A673 (cell line): Measurements from ENCODE around the gene DNAH3. TPM values are rescaled to one million over a fixed set of nuclear protein-coding genes. Genes with fewer than 3 reads are reported as not detected.
"Not testable (repeated sequence)": the region's sequence is repeated elsewhere in the genome, so short reads cannot be mapped to it uniquely, and the experiment has no call there.

Source experiments
- BruUV-seq: library from RNA; stranded (reverse); fragments of 400-500 nt; replicated peaks from 2 replicates; lab custom pipeline; 2021; lab: Mats Ljungman, UMichigan
- CTCF ChIA-PET: fragments of 300-600 bp; sonication (Branson Sonifier 250); formaldehyde crosslinking; loops from one replicate; lab custom pipeline; 2022; ENCODE audit warnings: antibody characterized with exemption; lab: Charles Lee
- POLR2A ChIA-PET: fragments of 300-600 bp; sonication (Branson Sonifier 250); formaldehyde crosslinking; loops from one replicate; lab custom pipeline; 2022; ENCODE audit warnings: antibody characterized with exemption; ENCODE audit not compliant: low non-redundant PET; lab: Charles Lee
- DNase-seq: peaks from one replicate; pipeline ENCODE4 v3.0.0-alpha.2; 2015; ENCODE audit warnings: low spot score
- H3K27ac ChIP-seq: fragments of 200-600 bp; sonication (generic); 2 replicates; pipeline ENCODE4 v1.5.1; 2016; ENCODE audit warnings: mixed run types, low read depth, mild to moderate bottlenecking, mixed read lengths, antibody characterized with exemption, low read length; ENCODE audit not compliant: poor library complexity, severe bottlenecking
- H3K27me3 ChIP-seq: fragments of 200-600 bp; sonication (generic); replicated peaks from 2 replicates; pipeline ENCODE4 v1.6.1; 2017; ENCODE audit warnings: mixed run types, low read depth, mild to moderate bottlenecking, mixed read lengths, antibody characterized with exemption, low read length; ENCODE audit not compliant: insufficient read depth, poor library complexity
- H3K36me3 ChIP-seq: fragments of 200-600 bp; sonication (generic); 2 replicates; pipeline ENCODE4 v1.6.1; 2016; ENCODE audit warnings: mixed run types, mild to moderate bottlenecking, mixed read lengths, antibody characterized with exemption, low read length; ENCODE audit not compliant: insufficient read depth, poor library complexity, severe bottlenecking
- H3K4me1 ChIP-seq: fragments of 200-600 bp; sonication (generic); 2 replicates; pipeline ENCODE4 v1.6.1; 2017; ENCODE audit warnings: mixed run types, mild to moderate bottlenecking, mixed read lengths, antibody characterized with exemption, low read length; ENCODE audit not compliant: insufficient read depth, poor library complexity, severe bottlenecking
- H3K4me3 ChIP-seq: fragments of 200-600 bp; sonication (generic); 2 replicates; pipeline ENCODE4 v1.5.1; 2016; ENCODE audit warnings: low read depth, mixed run types, mild to moderate bottlenecking, mixed read lengths, low read length; ENCODE audit not compliant: poor library complexity, severe bottlenecking
- H3K9me3 ChIP-seq: fragments of 200-600 bp; sonication (generic); 2 replicates; pipeline ENCODE4 v1.6.1; 2016; ENCODE audit warnings: mixed run types, low read depth, mild to moderate bottlenecking, mixed read lengths, antibody characterized with exemption, low read length; ENCODE audit not compliant: poor library complexity, severe bottlenecking
- CTCF ChIP-seq: fragments of 300-800, 200-600 bp; sonication (generic); conservative IDR thresholded peaks from 2 replicates; pipeline ENCODE4 v1.5.1; 2017; ENCODE audit warnings: low read depth, mild to moderate bottlenecking, antibody characterized with exemption, low read length, moderate library complexity, mixed read lengths
- EZH2 ChIP-seq: fragments of 200-600 bp; sonication (generic); IDR thresholded peaks from 2 replicates; pipeline ENCODE4 v1.6.1; 2017; ENCODE audit warnings: borderline replicate concordance, low read depth, mild to moderate bottlenecking, mixed read lengths, antibody characterized with exemption, low read length; ENCODE audit not compliant: poor library complexity, severe bottlenecking
- intact Hi-C: fragments of 100-400 bp; cut with micrococcal nuclease; formaldehyde crosslinking; loops from one replicate; pipeline ENCODE4 v1.10.0; 2022; ENCODE audit not compliant: unreplicated experiment
- total RNA-seq: library from RNA; stranded (reverse); gene quantifications from 2 replicates; pipeline ENCODE4 v1.2.3, GENCODE V29; 2021

Gene DNAH3
- total RNA-seq, 1 experiment from 2014 or later: not detected

GRCh38 chr16:21064203-21064602, 86.4 kb downstream of the DNAH3 start:
- BruUV-seq: no TSS peak
- H3K4me3 ChIP-seq: no peak overlapping the region
- TF ChIP-seq CTCF: no peak
- TF ChIP-seq EZH2: no peak
- H3K27ac ChIP-seq: no peak overlapping the region
- POLR2A ChIA-PET: no interaction called here
- H3K36me3 ChIP-seq: no peaks in the 10 kb centered on the region
- intact Hi-C loops: no loop called here
- DNase-seq: no peak
- no peaks in the 10 kb centered on the region for H3K4me1 ChIP-seq
- H3K27me3 ChIP-seq: no peaks in the 10 kb centered on the region
- CTCF ChIA-PET: no interaction called here
- H3K9me3 ChIP-seq: no peaks in the 10 kb centered on the region

GRCh38 chr16:21063314-21063713, 87.3 kb downstream of the DNAH3 start:
- CTCF ChIA-PET, POLR2A ChIA-PET, H3K9me3 ChIP-seq, H3K4me1 ChIP-seq, H3K36me3 ChIP-seq, H3K27ac ChIP-seq, DNase-seq, H3K27me3 ChIP-seq, H3K4me3 ChIP-seq, intact Hi-C loops, BruUV-seq: not testable (repeated sequence)

GRCh38 chr16:21060027-21060510, 90.6 kb downstream of the DNAH3 start:
- intact Hi-C loops: no loop called here
- H3K4me3 ChIP-seq: no peak overlapping the region
- H3K9me3 ChIP-seq: no peaks in the 10 kb centered on the region
- no peaks in the 10 kb centered on the region for H3K36me3 ChIP-seq
- CTCF ChIA-PET: no interaction called here
- POLR2A ChIA-PET: interaction anchor here (0.6 kb wide), 1 partner anchor 170 kb away, joined by 15 read pairs; no protein-coding TSS in a partner anchor
- no peak for DNase-seq
- no peak for TF ChIP-seq CTCF
- no peak for TF ChIP-seq EZH2
- H3K27ac ChIP-seq: no peak overlapping the region
- no peaks in the 10 kb centered on the region for H3K4me1 ChIP-seq
- no TSS peak for BruUV-seq
- peaks cover 22% of the 10 kb centered on the region for H3K27me3 ChIP-seq

- ChIA-PET POLR2A (no interaction called here), CTCF (no interaction called here)
- Histone ChIP-seq H3K27me3 (peaks cover 30% of the 10 kb centered on the region), H3K9me3 (no peaks in the 10 kb centered on the region), H3K4me1 (no peaks in the 10 kb centered on the region), H3K4me3 (no peak overlapping the region), H3K27ac (no peak overlapping the region), H3K36me3 (no peaks in the 10 kb centered on the region)
- no peak for DNase-seq
- intact Hi-C loops: no loop called here
- no TSS peak for BruUV-seq
- TF ChIP-seq CTCF (no peak), EZH2 (no peak)
Observed at GRCh38 chr16:21057875-21058274, 92.8 kb downstream of the DNAH3 start.
